Measurements from ENCODE around the gene SLC41A2.

SLC41A2 gene

GRCh38 chr12:104935886-104936285 lies 22.2 kb downstream of the SLC41A2 start:
- H3K4me2 ChIP-seq (ENCODE audit: low read length), result no peak overlapping the region
- no peak overlapping the region for H2AFZ ChIP-seq (ENCODE audit: low read depth, low read length)
- no peak overlapping the region for H3K4me3 ChIP-seq (ENCODE audit: low read length)
- no peak overlapping the region for H3K9ac ChIP-seq (ENCODE audit: low read length)
- peaks cover 81% of the 10 kb centered on the region for H3K79me2 ChIP-seq (ENCODE audit: low read length)
- H3K27me3 ChIP-seq (ENCODE audit: low read depth, low read length), result no peaks in the 10 kb centered on the region
- H3K27ac ChIP-seq (ENCODE audit: low read length), result no peak overlapping the region
- H3K9me3 ChIP-seq (ENCODE audit: insufficient read depth, low read length), result no peaks in the 10 kb centered on the region
- H3K36me3 ChIP-seq (replicated peaks; ENCODE audit: low read depth, low read length), result peaks cover 16% of the 10 kb centered on the region
- peaks cover 3% of the 10 kb centered on the region; the same call in 1 of the 2 replicates for H4K20me1 ChIP-seq (ENCODE audit: insufficient read depth, low read length)
- peaks cover 37% of the 10 kb centered on the region for H3K4me1 ChIP-seq (ENCODE audit: low read length)
- TF ChIP-seq CTCF (IDR thresholded peaks at IDR 0.05; ENCODE audit: low read depth, low read length) (no peak), EZH2phosphoT487 (IDR thresholded peaks at IDR 0.05; ENCODE audit: low read depth) (no peak)

GRCh38 chr12:104933778-104934177 lies 24.3 kb downstream of the SLC41A2 start:
- Histone ChIP-seq H3K27ac (ENCODE audit: low read length) (no peak overlapping the region), H3K79me2 (ENCODE audit: low read length) (peaks cover 82% of the 10 kb centered on the region), H3K4me3 (ENCODE audit: low read length) (no peak overlapping the region), H3K9me3 (ENCODE audit: insufficient read depth, low read length) (no peaks in the 10 kb centered on the region), H3K4me1 (ENCODE audit: low read length) (peaks cover 56% of the 10 kb centered on the region), H2AFZ (ENCODE audit: low read depth, low read length) (no peak overlapping the region), H3K4me2 (ENCODE audit: low read length) (no peak overlapping the region), H4K20me1 (ENCODE audit: insufficient read depth, low read length) (no peaks in the 10 kb centered on the region; the same call in 1 of the 2 replicates), H3K36me3 (replicated peaks; ENCODE audit: low read depth, low read length) (peaks cover 16% of the 10 kb centered on the region), H3K27me3 (ENCODE audit: low read depth, low read length) (no peaks in the 10 kb centered on the region), H3K9ac (ENCODE audit: low read length) (no peak overlapping the region)
- no peak for TF ChIP-seq CTCF (IDR thresholded peaks at IDR 0.05; ENCODE audit: low read depth, low read length)
- no peak for TF ChIP-seq EZH2phosphoT487 (IDR thresholded peaks at IDR 0.05; ENCODE audit: low read depth)

- Histone ChIP-seq H4K20me1 (ENCODE audit: insufficient read depth, low read length) (no peaks in the 10 kb centered on the region), H3K27me3 (ENCODE audit: low read depth, low read length) (no peaks in the 10 kb centered on the region), H3K9ac (ENCODE audit: low read length) (no peak overlapping the region), H3K4me2 (ENCODE audit: low read length) (no peak overlapping the region), H3K4me3 (ENCODE audit: low read length) (no peak overlapping the region), H3K79me2 (ENCODE audit: low read length) (peaks cover 84% of the 10 kb centered on the region), H3K36me3 (replicated peaks; ENCODE audit: low read depth, low read length) (peaks cover 20% of the 10 kb centered on the region), H3K4me1 (ENCODE audit: low read length) (peaks cover 62% of the 10 kb centered on the region), H3K9me3 (ENCODE audit: insufficient read depth, low read length) (no peaks in the 10 kb centered on the region), H2AFZ (ENCODE audit: low read depth, low read length) (no peak overlapping the region), H3K27ac (ENCODE audit: low read length) (no peak overlapping the region)
- TF ChIP-seq EZH2phosphoT487 (IDR thresholded peaks at IDR 0.05; ENCODE audit: low read depth) (no peak), CTCF (IDR thresholded peaks at IDR 0.05; ENCODE audit: low read depth, low read length) (no peak)
These were observed 25.0 kb downstream of the SLC41A2 start for GRCh38 chr12:104933128-104933527.

GRCh38 chr12:104930388-104931326 lies 27.4 kb downstream of the SLC41A2 start:
- TF ChIP-seq EZH2phosphoT487 (IDR thresholded peaks at IDR 0.05; ENCODE audit: low read depth) (no peak), CTCF (IDR thresholded peaks at IDR 0.05; ENCODE audit: low read depth, low read length) (no peak)

More at GRCh38 chr12:104930388-104931326, 27.4 kb downstream of the SLC41A2 start:
- H3K4me1 ChIP-seq (ENCODE audit: low read length), result peaks cover 65% of the 10 kb centered on the region
- peak overlapping the region; percentile 97 for H3K27ac ChIP-seq (ENCODE audit: low read length)
- H2AFZ ChIP-seq (ENCODE audit: low read depth, low read length), result no peak overlapping the region
- peak overlapping the region; percentile 86 for H3K4me2 ChIP-seq (ENCODE audit: low read length)
- H3K27me3 ChIP-seq (ENCODE audit: low read depth, low read length), result no peaks in the 10 kb centered on the region
- H4K20me1 ChIP-seq (ENCODE audit: insufficient read depth, low read length), result no peaks in the 10 kb centered on the region
- H3K79me2 ChIP-seq (ENCODE audit: low read length), result peaks cover 78% of the 10 kb centered on the region
- H3K9me3 ChIP-seq (ENCODE audit: insufficient read depth, low read length), result no peaks in the 10 kb centered on the region
- H3K4me3 ChIP-seq (ENCODE audit: low read length), result peak overlapping the region; percentile 63
- H3K9ac ChIP-seq (ENCODE audit: low read length), result peak overlapping the region; percentile 60
- peaks cover 26% of the 10 kb centered on the region for H3K36me3 ChIP-seq (replicated peaks; ENCODE audit: low read depth, low read length)

Measured in OCI-LY3 (cell line).